ENCODE measurements around the gene RAP1GAP2.
A peak's percentile ranks its signal among the peaks of the same experiment; 100 is the strongest.

Gene RAP1GAP2

DNA sequence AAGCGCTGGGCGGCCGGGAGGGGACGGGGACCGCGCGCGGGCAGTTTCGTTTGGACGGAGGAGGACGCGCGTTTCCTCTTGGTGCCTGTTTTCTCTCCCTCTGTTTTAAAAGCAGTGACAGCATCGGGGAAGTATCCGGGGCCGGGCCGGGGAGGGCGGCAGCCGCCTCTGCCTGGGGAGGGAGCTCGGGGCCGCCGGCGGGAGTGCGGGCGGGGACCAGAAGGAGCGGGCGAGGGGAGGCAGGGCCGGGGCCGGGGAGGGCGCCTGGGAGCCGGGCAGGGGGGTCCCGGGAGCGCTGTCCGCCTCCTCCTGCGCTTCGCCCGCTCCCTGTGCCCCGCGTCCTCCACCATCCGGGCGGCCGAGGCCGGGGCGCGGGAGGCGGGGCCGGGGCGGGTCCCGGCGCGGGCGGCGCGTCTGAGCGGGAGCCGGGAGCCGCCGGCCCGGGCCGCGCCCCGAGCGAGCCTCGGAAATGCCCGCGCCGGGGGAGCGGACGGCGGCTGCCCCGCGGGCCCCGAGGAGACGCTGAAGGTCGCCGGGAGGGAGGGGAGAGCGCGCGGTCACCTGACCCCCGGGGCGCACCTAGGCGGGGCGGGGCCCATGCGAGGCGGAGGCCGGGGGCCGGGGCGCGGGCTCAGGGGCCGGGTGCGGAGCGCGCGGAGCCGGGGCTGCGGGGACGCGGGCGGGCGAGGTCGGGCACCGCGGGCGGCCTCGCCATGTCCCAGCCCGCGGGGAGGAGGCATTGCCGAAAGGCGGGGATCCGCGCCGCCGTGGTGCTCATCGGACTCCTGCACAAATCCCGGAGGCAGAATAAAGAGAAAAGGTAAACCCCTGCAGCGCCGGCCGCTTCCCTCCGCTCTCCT is 57.3 kb downstream of the RAP1GAP2 start:
- no peak for DNase-seq (ENCODE audit: low read depth)

DNA sequence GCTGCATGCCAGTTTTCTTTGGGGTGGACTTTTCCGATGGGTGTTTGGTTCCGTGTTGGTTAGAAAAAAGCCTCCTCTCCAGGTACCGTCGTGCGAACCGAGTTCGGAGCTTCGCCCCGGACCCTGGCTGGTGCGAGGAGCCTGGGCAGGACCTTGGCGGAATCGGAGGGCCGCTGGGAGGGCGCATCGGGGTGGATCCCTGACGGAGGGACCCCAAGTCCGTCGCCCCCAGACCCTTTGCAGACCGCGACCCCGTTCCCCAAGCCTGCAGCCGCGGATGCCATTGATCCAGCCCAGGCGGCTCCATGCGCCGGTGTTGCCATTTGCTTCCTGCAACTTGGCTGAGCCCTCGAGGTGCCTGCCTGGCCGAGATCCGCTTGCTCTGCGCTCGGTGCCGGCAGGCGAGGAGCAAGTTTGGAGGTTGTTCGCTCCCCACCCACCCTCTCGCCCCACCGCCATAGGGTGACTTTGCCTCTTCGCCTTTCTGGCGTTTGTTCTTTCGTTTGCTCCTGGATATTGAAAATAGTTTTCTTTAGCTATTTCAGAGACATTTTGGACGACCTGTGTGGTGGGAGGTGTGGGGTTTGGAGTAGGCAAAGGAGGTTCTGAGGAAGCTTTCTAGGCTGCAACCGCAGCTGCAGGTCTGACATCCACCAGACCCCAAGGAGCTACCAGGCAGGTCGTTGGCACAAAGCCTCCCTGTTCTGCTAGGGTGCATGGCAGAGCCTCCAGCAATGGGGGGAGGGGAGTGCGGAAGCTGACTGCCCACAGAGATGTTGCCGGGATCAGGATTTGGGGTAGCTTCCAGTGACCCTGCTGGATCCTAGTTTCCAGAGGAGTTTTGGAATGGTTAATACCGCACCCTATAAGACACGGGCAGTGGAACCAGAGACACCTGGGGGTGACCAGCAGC is 58.2 kb downstream of the RAP1GAP2 start:
- no peak for DNase-seq (ENCODE audit: low read depth)

DNA sequence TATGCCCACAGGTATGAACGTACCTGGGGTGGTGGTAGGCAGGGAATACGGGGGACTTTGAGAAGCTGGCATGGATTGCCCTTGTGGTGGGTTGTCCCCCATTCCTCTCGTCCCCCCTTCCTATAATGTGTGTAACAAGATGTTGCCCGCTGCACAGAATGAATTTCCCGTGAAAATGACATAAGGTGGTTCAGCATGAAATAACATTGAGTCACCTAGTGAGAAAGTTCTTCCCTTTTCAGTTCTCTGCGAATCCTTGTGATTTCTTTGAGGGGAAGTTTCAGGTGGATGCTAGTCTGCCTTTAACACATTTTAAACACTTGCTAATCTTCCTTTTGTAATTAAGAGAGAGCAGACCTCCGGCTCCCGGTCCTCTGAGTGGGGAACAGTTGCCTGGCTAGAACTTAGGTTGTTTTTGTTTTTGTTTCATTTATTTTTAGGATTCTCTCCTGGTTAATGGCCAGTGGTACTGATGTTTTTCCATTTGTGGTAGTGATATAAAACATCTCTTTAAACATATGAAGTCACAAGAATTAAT is 58.9 kb downstream of the RAP1GAP2 start:
- no peak for DNase-seq (ENCODE audit: low read depth)

DNA sequence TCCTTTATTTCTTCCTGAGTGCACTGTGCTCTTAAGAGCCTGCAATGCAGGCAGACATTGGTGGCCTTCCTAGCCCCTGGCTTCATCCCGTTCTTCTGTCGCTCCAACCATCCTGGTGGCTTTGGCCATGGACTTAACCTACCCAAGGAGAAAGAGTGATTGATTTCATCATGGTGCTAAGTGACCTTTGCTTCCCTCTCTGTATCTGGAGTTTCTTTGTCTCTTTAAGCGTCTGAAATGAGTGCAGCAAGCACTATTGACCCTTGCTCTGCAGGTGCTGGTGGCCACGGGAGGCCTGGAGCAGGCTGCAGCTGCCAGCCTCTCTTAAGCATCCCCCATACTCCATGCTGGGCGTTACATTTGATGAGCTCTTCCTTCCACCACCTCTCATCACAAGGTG is 60.5 kb downstream of the RAP1GAP2 start:
- no peak for DNase-seq (ENCODE audit: low read depth)

DNA sequence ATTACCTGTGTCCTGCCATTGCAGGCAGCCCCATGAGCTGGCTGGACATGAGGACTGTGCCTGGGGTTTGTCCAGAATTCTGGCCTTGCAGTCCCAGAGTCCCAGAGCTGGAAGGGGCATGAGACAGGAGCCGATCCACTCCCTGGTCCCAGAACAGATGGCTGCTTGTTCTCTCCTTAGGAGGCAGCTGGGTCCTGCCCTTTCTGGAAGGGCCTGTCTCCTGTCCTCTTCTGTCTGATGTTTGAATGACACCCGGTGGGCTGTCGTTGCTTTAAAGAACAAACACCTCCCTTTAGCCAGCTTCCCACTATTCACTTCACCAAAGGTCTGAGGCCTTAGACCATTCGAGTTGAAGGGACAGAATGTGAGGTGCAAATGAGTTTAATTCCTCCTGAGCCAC is 63.8 kb downstream of the RAP1GAP2 start:
- no peak for DNase-seq (ENCODE audit: low read depth)

DNA sequence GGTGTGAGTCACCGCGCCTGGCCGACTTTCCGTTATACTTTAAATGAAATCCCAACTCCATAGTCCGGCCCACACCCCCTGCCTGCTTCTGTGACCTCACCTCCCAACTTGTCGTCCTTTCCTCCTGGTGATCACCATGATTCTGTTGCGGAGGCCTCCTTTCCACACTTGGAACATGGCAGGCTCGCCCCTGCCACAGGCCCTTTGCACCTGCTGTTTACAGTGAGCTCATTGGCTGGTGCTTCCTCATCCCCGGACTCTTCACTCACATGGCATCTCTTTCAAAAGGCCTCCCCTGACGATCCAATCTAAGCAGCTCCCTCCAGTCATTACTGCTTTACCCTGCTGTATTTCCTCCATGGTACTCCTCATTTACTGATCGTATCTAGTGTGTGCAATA is 64.6 kb downstream of the RAP1GAP2 start:
- DNase-seq (ENCODE audit: low read depth) = no peak

DNA sequence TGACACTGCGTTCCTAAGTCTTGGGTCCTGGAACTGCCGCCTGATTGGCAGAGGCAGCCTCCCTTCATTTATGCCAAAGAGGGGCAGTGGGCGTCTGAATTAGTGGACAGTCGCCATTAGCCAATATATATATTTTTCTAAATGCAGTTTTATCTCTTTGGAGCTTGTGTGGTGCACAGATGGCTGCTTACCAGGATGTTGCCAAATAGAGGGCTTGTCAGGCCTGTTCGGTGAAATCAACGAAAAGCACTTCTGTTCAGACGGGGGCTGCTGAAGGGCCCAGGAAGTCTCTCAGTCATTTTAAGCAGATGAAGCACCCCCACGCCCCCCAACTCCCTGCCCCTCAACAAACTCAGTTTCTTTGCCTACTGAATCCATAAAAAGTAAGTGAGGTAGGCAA is 66.0 kb downstream of the RAP1GAP2 start:
- no peak for DNase-seq (ENCODE audit: low read depth)

DNA sequence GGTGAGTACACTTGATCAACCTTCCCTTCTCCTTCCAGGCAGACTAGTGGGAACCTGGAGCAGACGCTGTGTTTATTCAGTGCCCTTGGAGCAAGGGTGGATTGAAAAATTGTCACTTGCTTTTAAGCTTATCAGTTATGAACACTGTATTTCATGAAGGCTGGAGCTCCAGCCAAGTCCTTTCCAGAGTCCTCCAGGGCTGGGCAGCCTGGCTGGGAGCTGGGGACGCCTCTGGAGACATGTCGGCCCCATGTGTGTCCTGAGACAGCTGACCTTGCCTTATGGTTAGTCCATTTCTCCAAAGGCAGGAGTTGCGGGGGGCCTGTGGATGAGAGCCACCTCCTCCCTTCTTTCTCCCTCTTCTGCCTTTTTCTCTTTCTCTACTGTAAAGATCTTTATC is 67.0 kb downstream of the RAP1GAP2 start:
- no peak for DNase-seq (ENCODE audit: low read depth)

DNA sequence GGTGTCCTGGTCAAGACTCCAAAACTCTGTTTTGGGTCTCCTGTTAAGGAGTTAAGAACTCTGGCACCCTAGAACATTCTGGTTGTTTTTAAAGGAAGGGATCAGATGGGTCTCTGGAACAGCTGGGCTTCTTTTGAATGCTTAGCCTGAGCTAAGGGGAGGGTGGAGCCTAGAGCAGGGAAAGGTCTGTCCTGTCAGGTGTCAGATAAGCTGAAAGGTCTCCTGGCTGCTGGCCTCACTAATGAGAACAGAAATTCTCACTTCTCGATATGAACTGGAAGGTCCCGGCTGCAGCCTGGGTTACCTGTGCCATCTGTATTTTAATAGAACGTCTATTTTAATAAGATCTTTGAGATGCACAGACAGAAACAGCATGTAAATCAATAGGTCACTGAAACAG is 69.0 kb downstream of the RAP1GAP2 start:
- no peak for DNase-seq (ENCODE audit: low read depth)

DNA sequence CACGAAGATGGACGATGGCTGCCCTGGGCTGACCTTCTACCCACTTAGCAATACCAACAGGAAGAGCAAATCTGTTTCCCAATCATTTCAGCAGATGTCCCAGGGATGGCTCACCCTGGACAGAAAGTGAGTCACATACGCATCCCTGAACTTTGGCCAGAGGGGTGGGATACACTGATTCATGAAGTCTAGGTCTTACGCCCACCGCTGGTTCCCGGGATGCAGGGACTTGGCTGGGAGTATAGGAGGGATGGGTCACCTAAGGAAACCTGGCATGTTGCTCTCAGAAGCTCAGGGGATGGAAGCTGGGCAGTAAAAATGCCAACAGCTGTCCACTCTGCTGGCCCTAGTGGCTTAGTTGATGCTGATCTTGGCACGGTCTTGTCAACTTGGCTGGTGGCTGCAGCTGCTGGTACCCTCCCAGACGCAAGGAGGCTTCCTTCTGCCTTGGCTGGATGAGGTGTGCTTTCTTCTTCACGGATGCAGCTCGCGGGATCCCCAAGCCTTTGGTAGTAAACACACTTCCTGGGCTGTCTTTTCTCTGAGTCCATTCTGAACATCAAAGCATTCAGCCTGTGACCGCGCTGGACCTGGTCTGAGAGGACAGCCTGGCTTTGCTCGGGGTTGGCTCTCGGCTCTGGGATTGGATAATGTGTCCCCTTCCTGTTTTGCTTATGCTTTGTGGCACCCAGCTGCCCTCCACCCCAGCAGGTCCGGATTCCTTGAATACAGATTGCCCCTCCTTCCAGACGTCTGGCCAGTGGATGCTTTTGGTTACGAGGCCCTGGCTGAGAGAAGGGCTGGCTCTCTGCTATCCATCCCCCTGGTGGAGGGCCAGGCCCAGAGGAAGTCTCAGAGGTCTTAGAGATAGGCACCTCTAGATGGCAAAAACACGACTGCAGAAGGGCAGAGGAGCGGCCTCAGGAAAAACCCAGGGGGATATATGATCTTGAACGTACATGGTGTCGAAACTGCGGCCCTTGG is 71.5 kb downstream of the RAP1GAP2 start:
- DNase-seq (ENCODE audit: low read depth) = peak; percentile 71

DNA sequence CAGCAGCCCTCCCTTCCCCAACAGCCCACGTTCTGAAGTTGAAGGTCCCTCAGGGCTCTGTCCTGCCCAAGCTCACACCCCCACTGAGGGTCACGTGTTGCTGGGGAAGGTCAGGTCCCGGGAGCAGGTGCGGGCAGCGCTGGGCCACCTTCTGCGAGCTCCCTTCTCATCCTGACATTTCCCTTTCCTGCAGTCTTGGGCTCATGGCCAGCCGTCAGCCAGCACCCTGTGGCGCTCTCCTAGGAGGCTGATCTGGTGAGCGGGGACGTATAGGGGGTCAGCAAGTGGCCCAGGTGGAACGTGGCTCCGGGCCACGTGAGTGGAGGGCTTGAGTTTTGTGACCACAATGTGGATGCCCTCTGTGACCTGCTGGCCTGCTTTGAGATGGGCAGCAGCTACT is 73.4 kb downstream of the RAP1GAP2 start:
- DNase-seq (ENCODE audit: low read depth) = no peak

DNA sequence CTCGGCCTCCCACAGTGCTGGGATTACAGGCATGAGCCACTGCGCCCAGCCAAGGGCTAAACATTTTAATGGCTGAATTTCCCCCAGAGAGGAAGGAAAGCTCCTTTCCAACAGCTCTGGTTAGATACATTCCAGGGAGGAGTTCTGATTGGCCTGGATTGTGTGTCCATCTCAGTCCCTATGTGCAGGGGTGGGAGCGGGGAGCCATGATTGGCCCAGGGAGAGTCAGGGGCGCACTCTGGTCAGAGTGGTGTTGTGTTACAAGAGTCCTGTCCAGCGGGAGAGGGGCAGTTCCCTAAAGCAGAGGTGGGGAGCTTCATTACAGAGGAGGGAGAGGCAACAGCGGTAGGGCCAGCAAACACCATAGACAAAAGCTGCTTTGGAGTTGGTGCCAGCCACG is 75.0 kb downstream of the RAP1GAP2 start:
- DNase-seq (ENCODE audit: low read depth) = no peak

DNA sequence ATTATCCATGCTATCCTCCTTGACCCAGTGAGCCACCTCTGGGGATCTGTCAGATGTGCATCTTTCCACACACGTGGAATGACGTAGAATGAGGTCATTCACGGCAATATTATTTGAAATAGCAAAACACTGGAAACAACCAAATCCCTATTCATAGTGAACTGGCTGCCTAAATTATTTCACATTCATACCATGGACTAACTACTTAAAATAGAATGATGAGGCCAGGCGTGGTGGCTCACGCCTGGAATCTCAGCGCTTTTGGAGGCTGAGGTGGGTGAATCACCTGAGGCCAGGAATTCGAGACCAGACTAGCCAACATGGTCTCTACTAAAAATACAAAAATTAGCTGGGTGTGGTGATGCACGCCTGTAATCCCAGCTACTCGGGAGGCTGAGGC is 75.5 kb downstream of the RAP1GAP2 start:
- no peak for DNase-seq (ENCODE audit: low read depth)

DNA sequence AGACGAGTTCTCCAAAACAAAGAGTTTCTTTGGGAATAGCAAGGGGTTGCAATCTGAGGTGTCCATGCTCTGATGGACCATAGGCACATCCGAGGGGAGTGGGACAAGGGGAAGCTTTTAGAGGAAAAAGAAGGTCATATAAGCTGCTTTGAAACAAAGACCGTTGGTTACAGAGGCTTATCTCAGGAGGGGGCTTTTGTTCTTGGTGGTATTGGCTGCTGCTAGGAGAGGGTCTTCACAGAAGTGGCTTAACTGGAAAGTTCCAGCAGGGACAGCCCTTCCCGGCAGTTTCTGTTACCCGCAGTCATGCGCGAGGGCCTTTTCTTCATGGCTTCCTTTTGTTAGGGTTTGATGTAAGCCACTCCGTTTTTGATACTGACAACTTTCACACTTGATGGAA is 76.0 kb downstream of the RAP1GAP2 start:
- DNase-seq (ENCODE audit: low read depth) = no peak

DNA sequence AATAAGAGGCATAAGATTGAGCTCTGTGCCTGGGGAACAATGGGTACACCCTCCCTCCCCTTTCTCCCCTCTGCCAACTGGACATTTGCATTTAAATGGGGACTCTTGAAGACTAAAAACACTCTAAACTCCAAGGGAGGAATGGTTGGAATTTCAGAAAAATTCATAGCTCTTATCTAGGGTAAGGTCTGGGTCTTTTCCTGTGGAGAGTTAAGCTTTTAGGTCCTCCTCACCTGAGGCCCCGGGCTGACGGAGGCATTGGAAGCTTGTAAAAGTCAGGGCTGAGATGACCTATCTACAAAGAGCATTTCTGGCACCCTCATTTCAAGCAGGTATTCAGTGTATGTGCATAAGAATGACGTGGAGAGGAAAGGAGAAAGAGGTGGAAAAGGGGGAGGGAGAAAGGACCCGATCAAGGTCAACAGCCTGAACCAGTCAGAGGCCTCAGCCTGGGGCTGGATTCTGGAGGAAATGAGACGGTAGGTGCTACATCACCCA is 78.0 kb downstream of the RAP1GAP2 start:
- no peak for DNase-seq (ENCODE audit: low read depth)

DNA sequence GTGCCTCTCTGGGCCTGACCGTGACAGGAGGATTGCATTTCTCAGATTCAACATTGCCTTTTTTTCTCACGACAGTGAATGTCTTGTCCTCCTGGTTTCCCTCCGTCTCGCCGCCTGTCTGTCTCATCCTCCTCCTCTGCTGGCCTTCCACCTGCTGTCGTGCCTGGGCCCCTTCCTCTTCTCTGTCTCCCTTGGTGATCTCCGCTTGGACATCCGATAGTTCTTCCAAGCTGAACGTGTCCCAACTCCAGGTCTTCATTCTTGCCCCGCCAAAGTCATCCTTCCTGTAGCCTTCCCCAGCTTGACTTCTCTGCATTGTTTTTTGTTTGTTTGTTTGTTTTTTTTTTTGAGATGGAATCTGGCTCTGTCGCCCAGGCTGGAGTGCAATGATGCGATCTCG is 79.4 kb downstream of the RAP1GAP2 start:
- no peak for DNase-seq (ENCODE audit: low read depth)

DNA sequence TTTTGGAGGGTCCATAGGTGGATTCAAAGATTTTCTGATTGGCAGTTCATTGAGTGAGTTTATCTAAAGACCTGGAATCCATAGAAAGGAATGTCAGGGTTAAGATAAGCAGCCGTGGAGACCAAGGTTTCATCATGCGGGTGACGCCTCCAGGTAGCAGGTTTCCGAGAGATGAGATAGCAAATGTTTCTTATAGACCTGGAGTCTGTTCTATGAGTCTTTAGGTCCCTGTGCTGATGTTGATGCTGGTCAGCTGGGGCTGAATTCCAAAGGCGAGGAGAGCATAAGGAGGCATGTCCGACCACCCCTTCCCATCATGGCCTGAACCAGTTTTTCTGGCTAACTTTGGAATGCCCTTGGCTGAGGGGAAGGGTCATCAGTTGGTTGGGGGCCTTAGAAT is 80.2 kb downstream of the RAP1GAP2 start:
- no peak for DNase-seq (ENCODE audit: low read depth)

DNA sequence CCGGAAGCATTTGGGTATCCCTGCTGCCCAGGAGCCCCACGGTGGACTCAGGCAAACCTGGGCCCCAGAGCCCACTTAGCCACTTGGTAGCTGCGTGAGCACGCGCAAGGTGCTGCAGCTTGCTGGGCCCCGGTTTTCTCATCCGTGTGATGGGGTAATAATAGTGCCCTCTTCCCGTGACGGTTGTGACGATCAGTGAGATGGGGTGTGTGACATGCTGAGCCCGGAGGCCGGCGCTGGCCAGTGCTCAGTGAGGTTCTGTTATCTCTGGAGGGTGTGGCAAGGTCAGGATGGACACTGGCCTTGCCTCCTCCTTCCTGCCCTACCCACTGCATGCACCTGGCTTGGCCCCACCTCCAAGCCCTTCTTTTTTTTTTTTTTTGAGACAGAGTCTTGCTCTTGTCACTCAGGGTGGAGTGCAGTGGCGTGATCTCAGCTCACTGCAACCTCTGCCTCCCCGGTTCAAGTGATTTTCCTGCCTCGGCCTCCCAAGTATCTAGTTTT is 82.6 kb downstream of the RAP1GAP2 start:
- DNase-seq (ENCODE audit: low read depth) = no peak

DNA sequence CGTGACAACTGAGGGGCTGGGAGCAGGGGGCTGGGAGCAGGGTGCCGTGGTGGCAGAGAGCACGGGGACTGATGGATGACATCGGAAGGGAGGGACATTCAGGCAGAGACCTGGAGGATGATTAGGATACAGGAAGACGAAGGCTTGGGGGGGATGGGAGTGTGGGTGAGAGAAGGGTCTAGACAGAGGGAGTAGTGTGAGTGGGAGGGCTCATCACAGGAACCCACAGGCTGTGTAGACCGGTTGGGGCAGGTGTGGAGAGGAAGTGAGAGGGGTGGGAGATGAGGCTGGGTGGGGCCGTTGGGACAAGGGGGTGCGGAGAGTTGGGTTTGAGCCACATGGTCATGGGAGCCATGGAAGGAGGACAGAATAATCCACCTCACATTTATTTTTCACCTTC is 83.8 kb downstream of the RAP1GAP2 start:
- DNase-seq (ENCODE audit: low read depth) = no peak

DNA sequence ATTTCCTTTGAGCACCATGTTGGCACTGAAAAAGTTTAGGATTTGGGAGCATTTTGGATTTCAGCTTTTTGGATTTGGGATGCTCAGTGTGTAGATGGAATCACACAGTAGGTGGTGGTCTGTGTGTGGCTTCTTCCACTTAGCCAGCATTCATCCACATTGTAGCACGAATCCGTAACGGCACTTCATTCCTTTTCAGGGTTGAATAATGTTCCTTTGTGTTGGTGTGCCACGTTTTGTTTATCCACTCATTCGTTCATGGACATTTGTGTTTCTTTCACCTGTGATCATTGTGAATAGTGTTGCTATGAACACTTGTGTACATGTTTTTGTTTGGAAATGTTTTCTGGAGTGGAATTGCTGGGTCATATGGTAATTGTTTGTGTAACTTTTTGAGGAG is 85.1 kb downstream of the RAP1GAP2 start:
- no peak for DNase-seq (ENCODE audit: low read depth)

DNA sequence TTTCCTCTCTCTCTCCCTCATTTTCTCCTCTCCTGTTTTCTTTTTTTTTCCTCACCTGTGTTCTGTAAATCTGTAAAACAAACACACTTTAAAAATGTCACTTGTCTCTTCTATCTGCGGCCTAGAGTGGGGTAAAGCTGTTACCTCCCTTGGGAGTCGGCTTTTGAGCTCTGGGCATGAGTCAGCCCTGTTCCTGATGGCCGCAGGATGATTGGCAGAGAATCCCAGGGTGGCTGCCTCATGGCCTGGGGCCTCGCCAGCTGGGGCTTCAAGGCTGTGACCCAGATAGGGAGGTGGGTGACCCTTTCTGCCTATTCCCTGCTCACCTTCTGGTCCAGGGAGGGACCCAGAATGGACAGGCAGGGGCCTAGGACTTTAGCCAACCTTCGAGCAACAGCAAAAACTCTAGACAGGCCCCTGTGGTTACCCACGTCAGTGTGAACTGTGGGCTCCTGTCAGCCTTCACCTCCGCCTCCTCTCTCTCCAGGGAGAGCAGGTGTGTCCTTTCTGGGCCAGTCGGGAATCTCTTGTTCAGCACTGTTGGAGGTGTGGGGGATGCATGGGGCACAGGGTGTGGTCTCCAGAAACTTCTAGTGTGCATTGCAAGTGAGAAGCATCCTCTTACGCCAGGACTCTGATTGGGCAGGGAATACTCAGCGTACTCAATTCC is 87.4 kb downstream of the RAP1GAP2 start:
- DNase-seq (ENCODE audit: low read depth) = no peak

Data from fibroblast of the conjunctiva (primary cell).